K562 (cell line): Measurements from ENCODE around the gene PRKAG2. TPM values are rescaled to one million over a fixed set of nuclear protein-coding genes. Genes with fewer than 3 reads are reported as not detected.

Source experiments
- ARID4B ChIP-seq: sonication (generic); formaldehyde crosslinking; IDR thresholded peaks from 2 replicates; pipeline ENCODE4 v1.8.0; 2022; ENCODE audit warnings: mild to moderate bottlenecking, missing genetic modification reagents
- FOSL1 ChIP-seq: fragments of 200-800 bp; sonication (Bioruptor generic); conservative IDR thresholded peaks from 2 replicates; pipeline ENCODE4 v1.6.1; 2016; ENCODE audit warnings: missing genetic modification characterization, missing compliant biosample characterization
- HMG20B ChIP-seq: fragments of 250-450 bp; sonication (Bioruptor Pico); IDR thresholded peaks from 2 replicates; pipeline ENCODE4 v1.5.0; 2021; ENCODE audit warnings: mild to moderate bottlenecking
- IRF1 ChIP-seq: sonication (generic); formaldehyde crosslinking; IDR thresholded peaks from 2 replicates; pipeline ENCODE4 v1.8.0; 2022; ENCODE audit warnings: missing genetic modification reagents, mild to moderate bottlenecking, borderline replicate concordance
- LCOR ChIP-seq: sonication (generic); formaldehyde crosslinking; IDR thresholded peaks from 2 replicates; pipeline ENCODE4 v1.8.0; 2022; ENCODE audit warnings: mild to moderate bottlenecking, missing genetic modification reagents
- MCM7 ChIP-seq, 2 experiments: fragments of 450-650 bp; IDR thresholded peaks; 2 replicates each; pipeline ENCODE4 v1.6.1; 2016 to 2018
- MNT ChIP-seq, 2 experiments: fragments of 450-650 bp; conservative IDR thresholded peaks; 2 replicates each; pipeline ENCODE4 v1.6.1; 2017; ENCODE audit warnings: mild to moderate bottlenecking in 2 of 2, moderate library complexity in 2 of 2
- TSC22D4 ChIP-seq: fragments of 450-650 bp; IDR thresholded peaks from 2 replicates; pipeline ENCODE4 v1.6.1; 2016; ENCODE audit warnings: missing genetic modification characterization, missing biosample characterization, control low read depth
- ZNF212 ChIP-seq: fragments of 450-650 bp; formaldehyde crosslinking; IDR thresholded peaks from 2 replicates; pipeline ENCODE4 v1.4.0; 2020; ENCODE audit warnings: mild to moderate bottlenecking
- ZNF589 ChIP-seq: fragments of 200-800 bp; sonication (Bioruptor generic); IDR thresholded peaks from 2 replicates; pipeline ENCODE4 v1.6.1; 2016; ENCODE audit warnings: low read depth, missing genetic modification characterization, missing compliant biosample characterization
- polyA plus RNA-seq, 8 experiments: library from polyadenylated mRNA; depleted of rRNA in 4 of 8; stranded (reverse) in 5 of 8; unstranded in 3 of 8; fragments of >200 nt; fragmentation: Nextera tagmentation in 2 of 8; fragmentation: Illumina TruSeq in 1 of 8; extraction: Ambion mirVana in 2 of 8; extraction: Trizol in 1 of 8; gene quantifications; 2 replicates each; pipeline versions ENCODE4 v1.2.1 to v1.2.3, GENCODE V29; 2011 to 2014; ENCODE audit warnings: inconsistent platforms in 1 of 8, missing spikeins in 1 of 8
- total RNA-seq, 7 experiments: library from RNA; depleted of rRNA in 6 of 7; stranded (reverse); fragments of >200 nt in 6 of 7; fragmentation: Illumina TruSeq in 2 of 7; extraction: Trizol in 2 of 7; gene quantifications; 2 replicates each; pipeline versions ENCODE4 v1.2.1 to v1.2.3, GENCODE V29; 2011 to 2021; ENCODE audit warnings: low replicate concordance in 1 of 7
- TF ChIP-seq, protein P1 (sequence below): sonication (generic); formaldehyde crosslinking; IDR thresholded peaks from 2 replicates; pipeline ENCODE4 v1.8.0; 2023; ENCODE audit warnings: mild to moderate bottlenecking, missing genetic modification reagents
- TF ChIP-seq, protein P2 (sequence below), 3 experiments: IDR thresholded peaks in 2 of 3; conservative IDR thresholded peaks in 1 of 3; 2 replicates each; pipeline ENCODE4 v1.5.1; 2011 to 2012; ENCODE audit warnings: low read length in 3 of 3, mild to moderate bottlenecking in 3 of 3, control low read depth in 2 of 3, improper control_type of control experiment in 1 of 3, inconsistent platforms in 1 of 3, low read depth in 1 of 3, mixed read lengths in 1 of 3, moderate library complexity in 1 of 3; ENCODE audit not compliant: insufficient read depth in 2 of 3

PRKAG2 gene
- total and polyA plus RNA-seq, 9 of the 15 experiments (the other 6 are each of a cell fraction or from before 2014, with no cell fraction given) = 0.99 to 5.6 (median 3.3) TPM

- TF ChIP-seq HMG20B (CRISPR knock-in tag) (no peak), MNT (conservative IDR thresholded peaks at IDR 0.05) (peak in 1 of 2 experiments; percentile 56; a peak in 2 of 4 replicates), TSC22D4 (tag) (no peak), ZNF212 (peak; percentile 31; the same call in 1 of the 2 replicates), ARID4B (CRISPR knock-in tag) (no peak; the same call in 1 of the 2 replicates), MCM7 (IDR thresholded peaks at IDR 0.05) (no peak), ZNF589 (CRISPR knock-in tag) (no peak), IRF1 (CRISPR knock-in tag) (no peak), LCOR (CRISPR knock-in tag) (peak; percentile 78; the same call in 1 of the 2 replicates), FOSL1 (tag) (0 out of 2 replicates have a peak, but pooled peaks have one; percentile 15)
- TF ChIP-seq, protein P1, sequence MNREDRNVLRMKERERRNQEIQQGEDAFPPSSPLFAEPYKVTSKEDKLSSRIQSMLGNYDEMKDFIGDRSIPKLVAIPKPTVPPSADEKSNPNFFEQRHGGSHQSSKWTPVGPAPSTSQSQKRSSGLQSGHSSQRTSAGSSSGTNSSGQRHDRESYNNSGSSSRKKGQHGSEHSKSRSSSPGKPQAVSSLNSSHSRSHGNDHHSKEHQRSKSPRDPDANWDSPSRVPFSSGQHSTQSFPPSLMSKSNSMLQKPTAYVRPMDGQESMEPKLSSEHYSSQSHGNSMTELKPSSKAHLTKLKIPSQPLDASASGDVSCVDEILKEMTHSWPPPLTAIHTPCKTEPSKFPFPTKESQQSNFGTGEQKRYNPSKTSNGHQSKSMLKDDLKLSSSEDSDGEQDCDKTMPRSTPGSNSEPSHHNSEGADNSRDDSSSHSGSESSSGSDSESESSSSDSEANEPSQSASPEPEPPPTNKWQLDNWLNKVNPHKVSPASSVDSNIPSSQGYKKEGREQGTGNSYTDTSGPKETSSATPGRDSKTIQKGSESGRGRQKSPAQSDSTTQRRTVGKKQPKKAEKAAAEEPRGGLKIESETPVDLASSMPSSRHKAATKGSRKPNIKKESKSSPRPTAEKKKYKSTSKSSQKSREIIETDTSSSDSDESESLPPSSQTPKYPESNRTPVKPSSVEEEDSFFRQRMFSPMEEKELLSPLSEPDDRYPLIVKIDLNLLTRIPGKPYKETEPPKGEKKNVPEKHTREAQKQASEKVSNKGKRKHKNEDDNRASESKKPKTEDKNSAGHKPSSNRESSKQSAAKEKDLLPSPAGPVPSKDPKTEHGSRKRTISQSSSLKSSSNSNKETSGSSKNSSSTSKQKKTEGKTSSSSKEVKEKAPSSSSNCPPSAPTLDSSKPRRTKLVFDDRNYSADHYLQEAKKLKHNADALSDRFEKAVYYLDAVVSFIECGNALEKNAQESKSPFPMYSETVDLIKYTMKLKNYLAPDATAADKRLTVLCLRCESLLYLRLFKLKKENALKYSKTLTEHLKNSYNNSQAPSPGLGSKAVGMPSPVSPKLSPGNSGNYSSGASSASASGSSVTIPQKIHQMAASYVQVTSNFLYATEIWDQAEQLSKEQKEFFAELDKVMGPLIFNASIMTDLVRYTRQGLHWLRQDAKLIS (CRISPR knock-in tag) = peak; percentile 16; the same call in 1 of the 2 replicates
- TF ChIP-seq, protein P2, sequence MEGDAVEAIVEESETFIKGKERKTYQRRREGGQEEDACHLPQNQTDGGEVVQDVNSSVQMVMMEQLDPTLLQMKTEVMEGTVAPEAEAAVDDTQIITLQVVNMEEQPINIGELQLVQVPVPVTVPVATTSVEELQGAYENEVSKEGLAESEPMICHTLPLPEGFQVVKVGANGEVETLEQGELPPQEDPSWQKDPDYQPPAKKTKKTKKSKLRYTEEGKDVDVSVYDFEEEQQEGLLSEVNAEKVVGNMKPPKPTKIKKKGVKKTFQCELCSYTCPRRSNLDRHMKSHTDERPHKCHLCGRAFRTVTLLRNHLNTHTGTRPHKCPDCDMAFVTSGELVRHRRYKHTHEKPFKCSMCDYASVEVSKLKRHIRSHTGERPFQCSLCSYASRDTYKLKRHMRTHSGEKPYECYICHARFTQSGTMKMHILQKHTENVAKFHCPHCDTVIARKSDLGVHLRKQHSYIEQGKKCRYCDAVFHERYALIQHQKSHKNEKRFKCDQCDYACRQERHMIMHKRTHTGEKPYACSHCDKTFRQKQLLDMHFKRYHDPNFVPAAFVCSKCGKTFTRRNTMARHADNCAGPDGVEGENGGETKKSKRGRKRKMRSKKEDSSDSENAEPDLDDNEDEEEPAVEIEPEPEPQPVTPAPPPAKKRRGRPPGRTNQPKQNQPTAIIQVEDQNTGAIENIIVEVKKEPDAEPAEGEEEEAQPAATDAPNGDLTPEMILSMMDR (IDR thresholded peaks at IDR 0.05 in 2 of 3, conservative IDR thresholded peaks at IDR 0.05 in 1 of 3; ENCODE audit: insufficient read depth in 2 of 3, low read depth in 1 of 3, low read length in 3 of 3) = peak in 1 of 3 experiments; percentile 13; a peak in 1 of 6 replicates
These were observed 358.6 kb downstream of the PRKAG2 start (continued) for GRCh38 chr7:151518105-151518946.
